Measurements from ENCODE around the gene DNAL4. TPM values are rescaled to one million over a fixed set of nuclear protein-coding genes. Genes with fewer than 3 reads are reported as not detected.
A peak's percentile ranks its signal among the peaks of the same experiment; 100 is the strongest.

The DNAL4 gene
- total RNA-seq, 8 experiments from 2014 or later = 11.7 to 41.8 (median 23.5) TPM

GRCh38 chr22:38792833-38793232 lies 1.1 kb downstream of the DNAL4 start:
- in situ Hi-C loops (cut with MboI; ENCODE audit: low pct_unique_long_range_greater_than_20kb in 2 of 9, low sequenced_read_pairs in 9 of 9, unreplicated experiment in 9 of 9) = no loop called here
- WGBS, 10 experiments = 30 to 100% (median 68%) methylated on average over 1 to 4 of the region's 4 CpGs; no CpG with 5 or more reads in 2 of the 10 experiments
- Histone ChIP-seq H3K4me1 (replicated peaks in 1 of 2) (peaks cover 10 to 11% of the 10 kb centered on the region in 2 donors), H3K4me3 (peak overlapping the region; percentile 59 to 95 (median 72)), H3K27ac (no peak overlapping the region)
- ATAC-seq (replicated peaks in 6 of 8) = no peak

GRCh38 chr22:38789606-38790005 lies 4.3 kb downstream of the DNAL4 start:
- peaks cover 10% of the 10 kb centered on the region in 2 donors for H3K4me1 ChIP-seq (replicated peaks in 1 of 2)
- H3K27ac ChIP-seq = no peak overlapping the region
- WGBS, 10 experiments = 86 to 100% (median 98%) methylated on average over 1 to 4 of the region's 4 CpGs; no CpG with 5 or more reads in 2 of the 10 experiments
- H3K4me3 ChIP-seq = no peak overlapping the region
- in situ Hi-C loops (cut with MboI; ENCODE audit: low pct_unique_long_range_greater_than_20kb in 2 of 9, low sequenced_read_pairs in 9 of 9, unreplicated experiment in 9 of 9) = no loop called here
- ATAC-seq (replicated peaks in 6 of 8) = no peak

- in situ Hi-C loops (cut with MboI; ENCODE audit: low pct_unique_long_range_greater_than_20kb in 2 of 9, low sequenced_read_pairs in 9 of 9, unreplicated experiment in 9 of 9) = no loop called here
- peaks cover 6 to 7% of the 10 kb centered on the region in 2 donors for H3K4me1 ChIP-seq (replicated peaks in 1 of 2)
- H3K27ac ChIP-seq = no peak overlapping the region
- H3K4me3 ChIP-seq = no peak overlapping the region
- peak in 2 of 8 experiments; percentile 11 to 20 for ATAC-seq (replicated peaks in 6 of 8)
- WGBS, 10 experiments = 3 to 94% (median 51%) methylated on average over 3 to 5 of the region's 6 CpGs; no CpG with 5 or more reads in 3 of the 10 experiments
These were observed 5.1 kb downstream of the DNAL4 start for GRCh38 chr22:38788846-38789245.

GRCh38 chr22:38788021-38788816 lies 5.7 kb downstream of the DNAL4 start:
- Histone ChIP-seq H3K4me1 (replicated peaks in 1 of 2) (peaks cover 9 to 10% of the 10 kb centered on the region in 2 donors), H3K27ac (no peak overlapping the region), H3K4me3 (no peak overlapping the region)
- peak in 7 of 8 experiments; percentile 21 to 98 (median 85) for ATAC-seq (replicated peaks in 6 of 8)
- 0 to 100% (median 66%) methylated on average over 1 to 14 of the region's 16 CpGs; no CpG with 5 or more reads in 4 of the 10 experiments for WGBS, 10 experiments
- in situ Hi-C loops (cut with MboI; ENCODE audit: low pct_unique_long_range_greater_than_20kb in 2 of 9, low sequenced_read_pairs in 9 of 9, unreplicated experiment in 9 of 9) = no loop called here

GRCh38 chr22:38786631-38787030 lies 7.3 kb downstream of the DNAL4 start:
- Histone ChIP-seq H3K4me3 (no peak overlapping the region), H3K27ac (no peak overlapping the region), H3K4me1 (replicated peaks in 1 of 2) (peaks cover 11 to 13% of the 10 kb centered on the region in 2 donors)
- ATAC-seq (replicated peaks in 6 of 8) = no peak
- in situ Hi-C loops (cut with MboI; ENCODE audit: low pct_unique_long_range_greater_than_20kb in 2 of 9, low sequenced_read_pairs in 9 of 9, unreplicated experiment in 9 of 9) = no loop called here
- 59 to 100% (median 86%) methylated on average over 1 to 2 of the region's 3 CpGs; no CpG with 5 or more reads in 6 of the 10 experiments for WGBS, 10 experiments

GRCh38 chr22:38784856-38785255 lies 9.1 kb downstream of the DNAL4 start:
- peaks cover 11 to 13% of the 10 kb centered on the region in 2 donors for H3K4me1 ChIP-seq (replicated peaks in 1 of 2)
- no peak overlapping the region for H3K4me3 ChIP-seq

GRCh38 chr22:38784035-38784434 lies 9.9 kb downstream of the DNAL4 start:
- WGBS, 10 experiments = 85 to 100% (median 94%) methylated on average over 2 to 8 of the region's 15 CpGs; no CpG with 5 or more reads in 3 of the 10 experiments
- ATAC-seq (replicated peaks in 6 of 8) = no peak
- Histone ChIP-seq H3K27ac (no peak overlapping the region), H3K4me3 (no peak overlapping the region), H3K4me1 (replicated peaks in 1 of 2) (peaks cover 11 to 13% of the 10 kb centered on the region in 2 donors)
- in situ Hi-C loops (cut with MboI; ENCODE audit: low pct_unique_long_range_greater_than_20kb in 2 of 9, low sequenced_read_pairs in 9 of 9, unreplicated experiment in 9 of 9) = no loop called here

More at GRCh38 chr22:38784856-38785255, 9.1 kb downstream of the DNAL4 start:
- no peak for ATAC-seq (replicated peaks in 6 of 8)
- no peak overlapping the region for H3K27ac ChIP-seq
- 80 to 100% (median 95%) methylated on average over 1 to 4 of the region's 5 CpGs; no CpG with 5 or more reads in 2 of the 10 experiments for WGBS, 10 experiments
- in situ Hi-C loops (cut with MboI; ENCODE audit: low pct_unique_long_range_greater_than_20kb in 2 of 9, low sequenced_read_pairs in 9 of 9, unreplicated experiment in 9 of 9) = no loop called here

GRCh38 chr22:38783095-38783615 lies 10.8 kb downstream of the DNAL4 start:
- ATAC-seq (replicated peaks in 6 of 8) = peak in 7 of 8 experiments; percentile 5 to 82 (median 75)
- Histone ChIP-seq H3K4me1 (replicated peaks in 1 of 2) (peaks cover 11 to 13% of the 10 kb centered on the region in 2 donors), H3K4me3 (no peak overlapping the region), H3K27ac (peak overlapping the region; percentile 52 to 64)
- in situ Hi-C loops (cut with MboI; ENCODE audit: low pct_unique_long_range_greater_than_20kb in 2 of 9, low sequenced_read_pairs in 9 of 9, unreplicated experiment in 9 of 9) = no loop called here
- WGBS, 10 experiments = 79 to 80% methylated on average over 1 to 7 of the region's 14 CpGs; no CpG with 5 or more reads in 8 of the 10 experiments

GRCh38 chr22:38782402-38783094 lies 11.4 kb downstream of the DNAL4 start:
- in situ Hi-C loops (cut with MboI; ENCODE audit: low pct_unique_long_range_greater_than_20kb in 2 of 9, low sequenced_read_pairs in 9 of 9, unreplicated experiment in 9 of 9) = no loop called here
- 40 to 100% (median 76%) methylated on average over 1 to 7 of the region's 13 CpGs; no CpG with 5 or more reads in 1 of the 10 experiments for WGBS, 10 experiments
- no peak overlapping the region for H3K4me3 ChIP-seq
- H3K4me1 ChIP-seq (replicated peaks in 1 of 2) = peaks cover 11 to 13% of the 10 kb centered on the region in 2 donors
- peak in 7 of 8 experiments; percentile 76 to 91 (median 84) for ATAC-seq (replicated peaks in 6 of 8)
- peak overlapping the region; percentile 52 to 64 for H3K27ac ChIP-seq

GRCh38 chr22:38781033-38781432 lies 12.9 kb downstream of the DNAL4 start:
- ATAC-seq (replicated peaks in 6 of 8) = no peak
- no peak overlapping the region for H3K27ac ChIP-seq
- H3K4me3 ChIP-seq = no peak overlapping the region
- 80 to 100% (median 93%) methylated on average over 1 to 10 of the region's 13 CpGs; no CpG with 5 or more reads in 7 of the 10 experiments for WGBS, 10 experiments
- peaks cover 11 to 13% of the 10 kb centered on the region in 2 donors for H3K4me1 ChIP-seq (replicated peaks in 1 of 2)
- in situ Hi-C loops (cut with MboI; ENCODE audit: low pct_unique_long_range_greater_than_20kb in 2 of 9, low sequenced_read_pairs in 9 of 9, unreplicated experiment in 9 of 9) = no loop called here

GRCh38 chr22:38777087-38777671 lies 16.8 kb downstream of the DNAL4 start:
- H3K4me1 ChIP-seq (replicated peaks in 1 of 2) = peaks cover 1 to 3% of the 10 kb centered on the region in 2 donors
- in situ Hi-C loops (cut with MboI; ENCODE audit: low pct_unique_long_range_greater_than_20kb in 2 of 9, low sequenced_read_pairs in 9 of 9, unreplicated experiment in 9 of 9) = no loop called here
- ATAC-seq (replicated peaks in 6 of 8) = no peak
- H3K27ac ChIP-seq = no peak overlapping the region
- H3K4me3 ChIP-seq = no peak overlapping the region
- 70 to 96% (median 92%) methylated on average over 2 to 6 of the region's 27 CpGs; no CpG with 5 or more reads in 7 of the 10 experiments for WGBS, 10 experiments

- no peak overlapping the region for H3K4me3 ChIP-seq
- in situ Hi-C loops (cut with MboI; ENCODE audit: low pct_unique_long_range_greater_than_20kb in 2 of 9, low sequenced_read_pairs in 9 of 9, unreplicated experiment in 9 of 9) = no loop called here
- no peak overlapping the region for H3K27ac ChIP-seq
- no peak for ATAC-seq (replicated peaks in 6 of 8)
- no CpG with 5 or more reads among the region's 6 CpGs for WGBS, 10 experiments
- peaks cover 0 to 3% of the 10 kb centered on the region in 2 donors for H3K4me1 ChIP-seq (replicated peaks in 1 of 2)
These were observed 17.9 kb downstream of the DNAL4 start for GRCh38 chr22:38776086-38776485.
